PC-3 (cell line): Measurements from ENCODE around the gene UBAC2. TPM values are rescaled to one million over a fixed set of nuclear protein-coding genes. Genes with fewer than 3 reads are reported as not detected.
A peak's percentile ranks its signal among the peaks of the same experiment; 100 is the strongest.

Experiments
- ATAC-seq: fragments of 200-7000 bp; cut with Tn5 transposase; 2 replicates; pipeline ENCODE4 v1.9.1; 2020; ENCODE audit warnings: mild to moderate bottlenecking, moderate library complexity
- BruUV-seq: library from RNA; stranded (reverse); fragments of 400-500 nt; replicated peaks from 2 replicates; lab custom pipeline; 2021; lab: Mats Ljungman, UMichigan
- CTCF ChIA-PET: fragments of 300-600 bp; sonication (Branson Sonifier 250); formaldehyde crosslinking; loops from one replicate; lab custom pipeline; 2022; ENCODE audit warnings: antibody characterized with exemption; lab: Charles Lee
- POLR2A ChIA-PET: fragments of 300-600 bp; sonication (Branson Sonifier 250); formaldehyde crosslinking; loops from one replicate; lab custom pipeline; 2022; ENCODE audit warnings: antibody characterized with exemption; ENCODE audit not compliant: unreplicated experiment; lab: Charles Lee
- DNase-seq: peaks from one replicate; pipeline ENCODE4 v3.0.0-alpha.2; 2015
- H2AFZ ChIP-seq: fragments of 300-600 bp; sonication (generic); 2 replicates; pipeline ENCODE4 v1.6.0; 2016; ENCODE audit warnings: antibody characterized with exemption, low read length
- H3F3A ChIP-seq: fragments of 300-600 bp; sonication (generic); one replicate; pipeline ENCODE4 v1.6.0; 2017; ENCODE audit warnings: antibody characterized with exemption, low read length, control low read depth, mild to moderate bottlenecking; ENCODE audit not compliant: unreplicated experiment
- H3K27ac ChIP-seq: fragments of 300-600 bp; sonication (generic); 2 replicates; pipeline ENCODE4 v1.5.1; 2016; ENCODE audit warnings: mild to moderate bottlenecking, low read length
- H3K27me3 ChIP-seq: fragments of 300-600 bp; sonication (generic); 2 replicates; pipeline ENCODE4 v1.6.1; 2016; ENCODE audit warnings: low read length, mixed read lengths
- H3K36me3 ChIP-seq: fragments of 300-600 bp; sonication (generic); 2 replicates; pipeline ENCODE4 v1.6.1; 2016; ENCODE audit warnings: low read depth, mixed run types, low read length, mixed read lengths
- H3K4me1 ChIP-seq: fragments of 300-600 bp; sonication (generic); 2 replicates; pipeline ENCODE4 v1.5.1; 2016; ENCODE audit warnings: low read length; ENCODE audit not compliant: insufficient read depth
- H3K4me2 ChIP-seq: fragments of 300-600 bp; sonication (generic); 2 replicates; pipeline ENCODE4 v1.6.0; 2016; ENCODE audit warnings: low read length
- H3K4me3 ChIP-seq: fragments of 300-600 bp; sonication (generic); 2 replicates; pipeline ENCODE4 v1.5.1; 2016; ENCODE audit warnings: mild to moderate bottlenecking, low read length, mixed read lengths
- H3K79me2 ChIP-seq: fragments of 300-600 bp; sonication (generic); 2 replicates; pipeline ENCODE4 v1.6.1; 2017; ENCODE audit warnings: low read length, mixed read lengths
- H3K9ac ChIP-seq: fragments of 300-600 bp; sonication (generic); 2 replicates; pipeline ENCODE4 v1.6.0; 2016; ENCODE audit warnings: mild to moderate bottlenecking, low read length
- H3K9me2 ChIP-seq: fragments of 300-600 bp; sonication (generic); replicated peaks from 2 replicates; pipeline ENCODE4 v1.6.1; 2016; ENCODE audit warnings: mixed run types, low read length, mixed read lengths
- H3K9me3 ChIP-seq: fragments of 300-600 bp; sonication (generic); 2 replicates; pipeline ENCODE4 v1.6.1; 2016; ENCODE audit warnings: low read length, mixed read lengths
- H4K20me1 ChIP-seq: fragments of 300-600 bp; sonication (generic); 2 replicates; pipeline ENCODE4 v1.6.1; 2016; ENCODE audit warnings: low read length, mixed read lengths
- EZH2 ChIP-seq: fragments of 300-600 bp; sonication (generic); IDR thresholded peaks from one replicate; pipeline ENCODE4 v1.6.1; 2017; ENCODE audit warnings: antibody characterized with exemption, mild to moderate bottlenecking, low read length; ENCODE audit not compliant: unreplicated experiment
- EZH2phosphoT487 ChIP-seq: fragments of 300-600 bp; sonication (generic); IDR thresholded peaks from 2 replicates; pipeline ENCODE4 v1.6.1; 2018; ENCODE audit warnings: mild to moderate bottlenecking, antibody characterized with exemption, low read length, borderline replicate concordance
- intact Hi-C: fragments of 100-400 bp; cut with micrococcal nuclease; formaldehyde crosslinking; loops from 2 replicates; pipeline ENCODE4 v1.9.0; 2023
- total RNA-seq: library from RNA; depleted of rRNA; stranded (reverse); fragments of >200 nt; gene quantifications from 2 replicates; pipeline ENCODE4 v1.2.3, GENCODE V29; 2014
- TF ChIP-seq, protein P1 (sequence below): fragments of 300-600 bp; sonication (generic); conservative IDR thresholded peaks from 2 replicates; pipeline ENCODE4 v1.5.1; 2017; ENCODE audit warnings: antibody characterized with exemption, low read depth, mild to moderate bottlenecking, low read length

UBAC2 gene
- total RNA-seq, 1 experiment from 2014 or later, result 34.5 TPM

DNA sequence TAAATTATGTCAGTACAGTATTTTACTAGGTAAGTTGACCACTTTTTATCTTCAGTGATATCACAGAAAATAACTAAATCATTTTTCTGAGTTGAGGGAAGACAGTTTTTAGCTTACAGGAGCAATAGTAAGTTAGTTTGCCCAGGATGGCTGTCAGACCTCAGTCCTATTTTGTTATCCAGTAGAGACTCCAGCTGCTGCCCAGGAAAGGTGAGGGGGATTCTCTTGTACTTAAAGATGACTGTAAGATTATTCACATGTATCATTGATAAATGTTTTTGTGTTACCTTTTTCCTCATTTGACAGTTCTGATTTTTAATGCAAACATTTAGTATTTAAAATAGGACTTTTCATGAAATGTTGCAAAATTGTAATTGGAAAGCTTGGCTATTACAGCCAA is 121.1 kb downstream of the UBAC2 start:
- CTCF ChIA-PET, result no interaction called here
- POLR2A ChIA-PET, result no interaction called here
- H2AFZ ChIP-seq, result no peak overlapping the region
- no peaks in the 10 kb centered on the region for H3F3A ChIP-seq
- intact Hi-C loops, result no loop called here
- no peaks in the 10 kb centered on the region for H3K27me3 ChIP-seq
- no peak overlapping the region for H3K4me3 ChIP-seq
- H3K9me3 ChIP-seq, result no peaks in the 10 kb centered on the region
- H3K9ac ChIP-seq, result peak overlapping the region; percentile 15; the same call in 1 of the 2 replicates
- peak overlapping the region; percentile 6; the same call in 1 of the 2 replicates for H3K4me2 ChIP-seq
- H4K20me1 ChIP-seq, result no peaks in the 10 kb centered on the region
- H3K4me1 ChIP-seq, result peaks cover 46% of the 10 kb centered on the region
- no peaks in the 10 kb centered on the region for H3K79me2 ChIP-seq
- no peaks in the 10 kb centered on the region for H3K9me2 ChIP-seq
- DNase-seq (no peak), ATAC-seq (no peak)
- TF ChIP-seq EZH2 (no peak), EZH2phosphoT487 (no peak)
- TF ChIP-seq, protein P1, sequence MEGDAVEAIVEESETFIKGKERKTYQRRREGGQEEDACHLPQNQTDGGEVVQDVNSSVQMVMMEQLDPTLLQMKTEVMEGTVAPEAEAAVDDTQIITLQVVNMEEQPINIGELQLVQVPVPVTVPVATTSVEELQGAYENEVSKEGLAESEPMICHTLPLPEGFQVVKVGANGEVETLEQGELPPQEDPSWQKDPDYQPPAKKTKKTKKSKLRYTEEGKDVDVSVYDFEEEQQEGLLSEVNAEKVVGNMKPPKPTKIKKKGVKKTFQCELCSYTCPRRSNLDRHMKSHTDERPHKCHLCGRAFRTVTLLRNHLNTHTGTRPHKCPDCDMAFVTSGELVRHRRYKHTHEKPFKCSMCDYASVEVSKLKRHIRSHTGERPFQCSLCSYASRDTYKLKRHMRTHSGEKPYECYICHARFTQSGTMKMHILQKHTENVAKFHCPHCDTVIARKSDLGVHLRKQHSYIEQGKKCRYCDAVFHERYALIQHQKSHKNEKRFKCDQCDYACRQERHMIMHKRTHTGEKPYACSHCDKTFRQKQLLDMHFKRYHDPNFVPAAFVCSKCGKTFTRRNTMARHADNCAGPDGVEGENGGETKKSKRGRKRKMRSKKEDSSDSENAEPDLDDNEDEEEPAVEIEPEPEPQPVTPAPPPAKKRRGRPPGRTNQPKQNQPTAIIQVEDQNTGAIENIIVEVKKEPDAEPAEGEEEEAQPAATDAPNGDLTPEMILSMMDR, result no peak
- peak overlapping the region; percentile 60 for H3K27ac ChIP-seq
- BruUV-seq, result no TSS peak
- H3K36me3 ChIP-seq, result 0 out of 2 replicates have a peak, but pooled peaks cover 2% of the 10 kb centered on the region

DNA sequence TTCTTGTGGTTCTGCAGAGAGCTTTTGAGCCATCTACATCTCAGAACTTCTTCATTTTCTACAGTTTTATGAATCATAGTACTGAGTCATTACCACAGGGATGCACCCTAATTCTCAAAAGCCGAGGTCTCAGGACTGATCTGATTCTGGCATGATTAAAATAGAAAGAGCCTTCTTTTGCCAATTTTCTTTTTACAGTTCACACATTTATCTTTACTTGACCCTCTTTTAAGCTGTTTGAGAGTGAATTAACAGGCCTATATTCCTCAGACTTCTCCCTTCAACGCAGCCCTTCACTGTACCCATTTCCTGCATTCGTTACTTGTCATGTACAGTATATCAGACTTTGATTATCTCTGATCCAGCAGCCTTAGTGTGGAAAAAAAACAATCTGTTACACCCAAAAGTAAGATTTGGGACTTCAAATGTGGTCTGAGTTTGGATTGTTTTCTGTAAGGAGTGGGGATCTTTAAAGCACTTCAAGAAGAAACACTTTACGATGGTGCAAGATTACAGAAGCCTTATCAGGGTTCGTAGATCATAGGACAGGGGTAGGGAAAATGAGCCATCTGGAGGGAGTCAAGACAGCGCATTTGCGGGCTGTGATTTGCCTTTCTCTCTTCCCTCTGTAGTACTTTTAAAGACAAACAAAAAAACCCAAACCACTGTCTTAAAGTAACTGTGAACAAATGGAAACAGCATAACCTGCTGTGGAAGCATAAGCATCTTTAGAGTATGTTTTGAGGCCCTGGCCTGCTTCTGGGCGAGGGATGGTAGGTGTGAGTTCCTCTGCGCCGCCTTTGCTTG is 121.8 kb downstream of the UBAC2 start:
- Histone ChIP-seq H3K79me2 (no peaks in the 10 kb centered on the region), H3K27me3 (no peaks in the 10 kb centered on the region), H3K9me2 (no peaks in the 10 kb centered on the region), H3K4me1 (peaks cover 46% of the 10 kb centered on the region), H4K20me1 (no peaks in the 10 kb centered on the region), H2AFZ (no peak overlapping the region), H3F3A (no peaks in the 10 kb centered on the region), H3K9ac (peak overlapping the region; percentile 24; the same call in 1 of the 2 replicates), H3K9me3 (no peaks in the 10 kb centered on the region), H3K4me2 (peak overlapping the region; percentile 27; the same call in 1 of the 2 replicates), H3K4me3 (no peak overlapping the region), H3K36me3 (0 out of 2 replicates have a peak, but pooled peaks cover 2% of the 10 kb centered on the region), H3K27ac (peak overlapping the region; percentile 60)
- CTCF ChIA-PET, result no interaction called here
- DNase-seq, result peak; percentile 59
- no TSS peak for BruUV-seq
- intact Hi-C loops, result no loop called here
- TF ChIP-seq, protein P1, result no peak
- no peak for TF ChIP-seq EZH2
- peak; percentile 73 for ATAC-seq
- POLR2A ChIA-PET, result no interaction called here

DNA sequence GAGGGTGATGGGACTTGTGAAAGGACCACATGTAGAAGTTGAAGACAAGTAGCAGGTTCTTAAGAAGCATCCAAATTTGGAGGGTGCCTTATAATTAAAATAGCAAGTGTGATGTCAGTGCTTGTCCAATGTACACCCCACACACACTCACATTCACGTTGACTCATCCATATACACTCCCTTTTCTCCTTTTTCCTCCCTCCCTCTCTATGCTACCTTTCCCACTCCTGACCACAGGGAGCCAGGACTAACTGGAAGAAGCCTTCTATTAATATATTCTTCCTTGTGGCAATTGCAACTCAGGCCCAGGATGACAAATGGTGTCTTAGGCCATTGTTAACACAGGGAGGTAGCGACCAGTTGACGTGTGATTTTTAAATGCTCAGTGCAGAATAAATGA is 122.8 kb downstream of the UBAC2 start:
- H3K36me3 ChIP-seq, result 0 out of 2 replicates have a peak, but pooled peaks cover 2% of the 10 kb centered on the region
- no peaks in the 10 kb centered on the region for H4K20me1 ChIP-seq
- peak; percentile 48 for DNase-seq
- no peaks in the 10 kb centered on the region for H3F3A ChIP-seq
- H3K9me3 ChIP-seq, result no peaks in the 10 kb centered on the region
- peak; percentile 62 for ATAC-seq
- peak overlapping the region; percentile 60; the same call in 1 of the 2 replicates for H3K27ac ChIP-seq
- H3K4me2 ChIP-seq, result no peak overlapping the region
- H3K4me3 ChIP-seq, result no peak overlapping the region
- H3K9me2 ChIP-seq, result no peaks in the 10 kb centered on the region
- POLR2A ChIA-PET, result no interaction called here
- peaks cover 46% of the 10 kb centered on the region for H3K4me1 ChIP-seq
- H3K79me2 ChIP-seq, result no peaks in the 10 kb centered on the region
- H2AFZ ChIP-seq, result no peak overlapping the region
- intact Hi-C loops, result no loop called here
- CTCF ChIA-PET, result no interaction called here
- H3K9ac ChIP-seq, result no peak overlapping the region
- TF ChIP-seq EZH2phosphoT487 (no peak), EZH2 (no peak)
- TF ChIP-seq, protein P1, result no peak
- BruUV-seq, result no TSS peak
- H3K27me3 ChIP-seq, result no peaks in the 10 kb centered on the region
